GM19372 (cell line): ENCODE data around the gene TRIM68.

ENCODE experiments used
- ATAC-seq: cut with Tn5 transposase; IDR thresholded peaks from one replicate; pipeline ENCODE4 v1.9.1; 2021; ENCODE audit warnings: mild to moderate bottlenecking, low read depth, moderate library complexity; ENCODE audit not compliant: unreplicated experiment

TRIM68 gene

GRCh38 chr11:4606231-4607015, 1.6 kb downstream of the TRIM68 start:
- ATAC-seq: no peak

DNA sequence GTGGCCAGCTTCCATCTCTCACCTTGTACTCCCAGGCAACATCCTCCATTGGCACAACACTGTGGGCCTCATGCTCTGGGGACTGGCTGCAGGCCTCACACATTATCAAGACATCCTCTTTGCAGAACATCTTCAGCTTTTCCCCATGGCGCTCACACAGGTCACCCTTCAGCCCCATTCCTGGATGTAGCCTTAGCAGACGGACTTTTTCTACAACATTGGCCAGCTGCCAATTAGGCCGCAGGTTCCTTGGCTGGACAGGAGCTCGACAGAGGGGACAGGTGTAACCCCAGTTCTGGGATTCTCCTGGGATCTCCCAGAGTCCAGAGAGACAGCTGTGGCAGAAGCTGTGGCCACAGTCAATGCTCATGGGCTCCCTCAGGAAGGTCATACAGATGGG, 3.0 kb downstream of the TRIM68 start:
- ATAC-seq: no peak

DNA sequence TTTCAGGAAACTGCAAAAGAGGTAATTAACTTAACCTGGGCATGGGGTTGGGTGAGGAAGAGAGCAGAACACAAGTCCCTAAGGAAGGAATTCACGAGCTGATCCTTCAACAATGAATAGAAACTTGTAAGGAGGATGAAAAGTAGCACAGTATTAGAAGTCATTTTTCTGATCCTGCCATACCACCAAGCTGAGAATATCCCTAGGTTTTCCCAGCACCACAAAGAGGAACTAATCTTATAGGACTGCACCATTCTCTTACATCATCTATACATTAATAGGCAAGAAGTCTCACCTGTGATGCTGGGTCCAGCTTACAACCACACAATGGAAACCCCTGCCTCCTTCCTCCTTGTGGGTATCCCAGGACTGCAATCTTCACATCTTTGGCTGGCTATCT, 14.3 kb downstream of the TRIM68 start, which contains the start of gene OR52I1:
Gene OR52I1 (plus strand): TSS at position 301 of the 400 bp plus-strand sequence. CDS start 0 bp downstream, at position 301.
- no peak for ATAC-seq

DNA sequence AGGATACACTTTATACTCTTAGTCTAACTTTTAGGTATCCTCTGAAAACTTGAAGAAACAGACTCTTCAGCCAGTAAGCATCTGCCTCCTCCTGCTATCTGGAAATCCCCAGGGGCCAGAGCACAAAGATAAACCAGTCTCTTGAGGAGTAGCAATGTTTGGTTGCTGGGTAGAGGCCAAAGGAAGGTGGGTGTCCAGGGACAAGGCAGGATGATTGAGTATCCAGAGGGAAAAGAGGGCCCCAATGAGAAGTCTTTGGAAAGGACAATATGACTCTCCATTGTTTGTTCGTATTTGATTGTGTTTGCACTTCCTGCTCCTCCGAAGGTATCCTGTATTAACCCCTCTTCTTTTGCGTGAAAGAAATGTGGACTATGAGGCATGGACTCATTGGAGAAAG, 19.0 kb downstream of the TRIM68 start:
- ATAC-seq: no peak

- ATAC-seq: no peak
Measured at GRCh38 chr11:4581443-4581842, 26.6 kb downstream of the TRIM68 start, which contains the start of gene OR52I2. Gene OR52I2, plus strand, starts transcription at chr11:4581743.

DNA sequence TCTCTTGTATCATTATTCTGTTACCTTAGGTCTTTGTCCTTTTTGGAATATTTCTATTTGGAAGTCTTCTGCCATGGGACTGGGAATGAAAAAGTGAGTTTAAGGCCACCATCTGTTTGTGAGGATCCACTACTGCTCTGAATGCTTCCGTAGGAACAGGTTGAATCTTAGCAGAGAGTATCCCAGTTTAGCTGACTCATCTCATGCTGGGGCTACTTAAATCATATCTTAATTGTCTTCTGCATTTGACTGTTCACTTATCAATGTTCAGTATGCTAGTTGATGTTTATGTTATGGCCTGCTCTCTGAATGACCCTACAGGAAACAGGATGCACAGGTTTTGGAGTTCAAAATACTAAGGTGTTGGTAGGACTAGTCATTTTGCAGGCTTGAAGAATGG, 27.9 kb downstream of the TRIM68 start:
- no peak for ATAC-seq

- ATAC-seq: no peak
Measured at GRCh38 chr11:4578624-4579023, 29.4 kb downstream of the TRIM68 start.

GRCh38 chr11:4577761-4578160, 30.3 kb downstream of the TRIM68 start:
- ATAC-seq: no peak

DNA sequence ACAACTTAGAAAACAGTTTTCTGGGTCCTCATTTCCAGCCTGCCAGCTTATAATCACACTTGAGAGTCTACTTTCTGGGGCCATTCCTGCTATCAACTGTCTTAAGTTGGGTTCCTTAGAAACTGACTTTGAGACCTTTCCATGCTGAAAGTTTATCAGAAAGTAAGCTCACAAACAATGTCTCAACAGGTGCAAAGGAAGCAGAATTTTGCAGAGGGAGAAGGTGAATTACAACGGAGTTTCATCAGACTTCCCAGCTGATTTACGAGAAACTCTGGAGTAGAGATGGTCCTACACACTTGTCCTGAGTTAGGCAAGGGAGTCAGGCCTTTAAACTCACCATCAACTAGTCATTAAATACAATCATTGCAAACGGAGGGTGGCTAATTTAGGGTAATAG, 31.2 kb downstream of the TRIM68 start:
- no peak for ATAC-seq

DNA sequence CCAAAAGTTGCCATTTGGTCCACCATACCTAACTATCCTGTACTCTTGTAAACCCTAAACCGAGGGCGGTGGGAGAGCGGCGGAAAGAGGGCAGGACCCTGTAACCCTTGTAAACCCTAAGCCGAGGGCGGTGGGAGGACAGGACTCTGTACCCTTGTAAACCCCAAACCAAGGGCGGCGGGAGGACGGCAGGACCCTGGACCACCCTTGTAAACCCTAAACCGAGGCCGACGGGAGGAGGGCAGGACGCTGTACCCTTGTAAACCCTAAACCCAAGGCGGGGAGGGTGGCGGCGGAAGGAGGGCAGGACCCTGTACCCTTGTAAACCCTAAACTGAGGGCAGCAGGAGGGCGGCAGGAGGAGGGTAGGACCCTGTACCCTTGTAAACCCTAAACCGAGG, 39.0 kb downstream of the TRIM68 start:
- ATAC-seq: no peak

DNA sequence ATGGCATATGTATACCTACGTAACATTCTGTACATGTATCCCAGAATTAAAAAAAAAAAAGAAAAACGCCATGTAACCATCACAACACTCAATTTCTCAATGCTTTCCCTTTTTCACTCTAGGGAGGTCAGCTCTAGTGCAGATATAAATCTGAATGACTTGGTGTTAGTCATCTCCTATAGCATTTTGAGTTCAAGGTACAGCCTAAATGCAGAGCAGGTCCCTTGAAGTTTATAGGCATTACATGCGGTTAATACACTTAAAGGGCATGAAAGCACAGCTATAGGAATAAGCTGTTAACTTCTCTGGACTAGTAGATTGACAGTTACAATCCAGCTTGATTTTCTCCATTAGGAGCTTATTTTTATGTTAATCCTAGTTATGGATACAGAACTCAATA, 42.7 kb downstream of the TRIM68 start:
- no peak for ATAC-seq

- no peak for ATAC-seq
Measured at GRCh38 chr11:4560467-4560866, 47.6 kb downstream of the TRIM68 start.

- ATAC-seq: no peak
Measured at GRCh38 chr11:4559527-4560440, 48.2 kb downstream of the TRIM68 start.

DNA sequence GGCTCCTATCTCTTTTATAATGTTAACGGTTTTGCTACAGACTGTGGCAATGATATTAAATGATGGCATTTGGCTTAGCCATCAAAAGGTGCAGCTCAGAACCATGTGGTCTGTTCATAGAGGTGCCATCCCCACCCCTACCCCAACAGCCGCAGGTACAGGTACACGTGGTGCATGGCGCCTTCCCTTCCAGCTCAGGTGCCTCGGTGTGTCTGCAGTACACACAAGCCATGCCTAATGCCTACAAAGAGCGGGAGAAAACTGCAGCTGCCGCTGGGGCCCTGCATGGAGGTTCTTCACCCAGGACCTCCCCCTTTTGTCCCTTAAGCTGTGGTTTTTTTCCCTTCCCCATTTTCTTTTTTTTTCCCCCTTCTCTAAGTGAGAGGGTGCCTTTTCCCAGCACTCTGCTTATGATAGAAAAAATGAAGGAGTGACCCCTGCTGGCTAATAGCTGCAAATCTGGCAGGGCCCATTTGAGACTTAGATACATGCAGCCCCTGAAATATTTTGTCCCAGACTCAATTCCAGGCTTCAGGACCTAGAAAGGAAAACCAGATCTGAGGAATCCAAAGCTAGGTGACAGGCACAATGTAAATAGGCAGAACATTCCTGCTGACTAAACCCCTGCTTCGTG, 56.6 kb downstream of the TRIM68 start:
- ATAC-seq: no peak
